ENCODE measurements around the gene UROC1. TPM values are rescaled to one million over a fixed set of nuclear protein-coding genes. Genes with fewer than 3 reads are reported as not detected.

The UROC1 gene
- total and polyA plus RNA-seq, 2 experiments from 2014 or later, result not detected

DNA sequence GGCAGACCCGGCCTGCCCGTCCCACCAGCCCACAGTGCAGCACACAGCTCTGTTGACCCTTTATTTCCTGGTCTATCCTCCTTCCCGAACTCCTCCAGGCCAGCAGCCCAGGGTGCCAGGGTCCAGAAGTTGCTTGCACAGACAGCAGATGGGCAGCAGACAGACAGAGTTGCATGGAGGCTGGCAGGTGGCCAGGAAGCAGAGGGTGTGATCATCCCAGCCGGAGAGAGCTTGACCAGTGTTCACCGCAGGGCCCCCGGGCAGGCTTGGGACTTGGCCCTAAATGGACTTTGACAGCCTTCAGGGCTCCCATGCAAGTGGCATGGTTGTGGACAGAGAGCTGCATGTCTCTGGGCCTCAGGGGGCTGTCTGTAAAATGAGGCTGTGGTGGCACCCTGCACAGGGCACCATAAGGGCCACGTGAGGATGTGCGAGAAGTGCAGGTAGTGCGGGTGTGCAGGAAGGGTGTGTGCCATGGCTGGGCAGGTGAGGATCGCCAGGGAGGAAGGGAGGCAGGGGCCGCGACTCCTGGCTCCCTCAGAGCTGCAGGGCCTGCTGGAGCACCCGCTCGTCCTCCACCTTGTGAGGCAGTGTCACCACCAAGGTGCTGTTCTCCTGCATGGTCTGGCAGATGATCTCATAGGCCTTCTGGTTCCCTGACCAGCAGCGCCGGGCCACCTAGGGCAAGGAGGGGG lies 35.6 kb downstream of the UROC1 start:
- ATAC-seq (no peak), DNase-seq (ENCODE audit: low spot score) (no peak)
- H3K4me3 Mint-ChIP-seq, result no peak overlapping the region
- Histone ChIP-seq H3K27me3 (ENCODE audit: insufficient read depth) (no peaks in the 10 kb centered on the region), H4K20me1 (replicated peaks; ENCODE audit: insufficient read depth) (no peaks in the 10 kb centered on the region), H2AFZ (no peak overlapping the region), H3K4me3 (no peak overlapping the region), H3K79me2 (replicated peaks; ENCODE audit: insufficient read depth) (no peaks in the 10 kb centered on the region), H3K4me1 (ENCODE audit: insufficient read depth) (peaks cover 17% of the 10 kb centered on the region), H3F3A (replicated peaks; ENCODE audit: low read depth) (no peaks in the 10 kb centered on the region), H3K9me2 (ENCODE audit: insufficient read depth) (no peaks in the 10 kb centered on the region), H3K27ac (ENCODE audit: low read depth) (no peak overlapping the region), H3K36me3 (ENCODE audit: insufficient read depth) (no peaks in the 10 kb centered on the region), H3K4me2 (no peak overlapping the region)
- peaks cover 41% of the 10 kb centered on the region for H3K4me1 Mint-ChIP-seq
- H3K27me3 Mint-ChIP-seq (ENCODE audit: insufficient read depth, low read depth, poor library complexity), result peaks cover 5% of the 10 kb centered on the region
- no peak overlapping the region for H3K27ac Mint-ChIP-seq
- TF ChIP-seq EZH2 (IDR thresholded peaks at IDR 0.05; ENCODE audit: low read depth, unreplicated experiment) (no peak), JUNB (IDR thresholded peaks at IDR 0.05; ENCODE audit: unreplicated experiment) (no peak), ZNF462 (CRISPR knock-in tag; IDR thresholded peaks at IDR 0.05) (no peak), CTCF (conservative IDR thresholded peaks at IDR 0.05; ENCODE audit: low read depth in 2 of 2) (no peak), EZH2phosphoT487 (IDR thresholded peaks at IDR 0.05; ENCODE audit: unreplicated experiment) (no peak), REST (IDR thresholded peaks at IDR 0.05; ENCODE audit: unreplicated experiment) (no peak), NANOG (IDR thresholded peaks at IDR 0.05; ENCODE audit: borderline replicate concordance) (no peak), ZNF114 (CRISPR knock-in tag; IDR thresholded peaks at IDR 0.05) (no peak), ZNF331 (CRISPR knock-in tag; IDR thresholded peaks at IDR 0.05; ENCODE audit: low read depth) (no peak), CREB1 (CRISPR knock-in tag; IDR thresholded peaks at IDR 0.05; ENCODE audit: low read depth) (no peak), STAT1 (IDR thresholded peaks at IDR 0.05; ENCODE audit: unreplicated experiment) (no peak), POLR2AphosphoS5 (IDR thresholded peaks at IDR 0.05; ENCODE audit: low read depth) (no peak)
- H3K36me3 Mint-ChIP-seq (ENCODE audit: low read depth), result no peaks in the 10 kb centered on the region; the same call in 2 of the 3 replicates
- no peaks in the 10 kb centered on the region for H3K9me3 Mint-ChIP-seq
